Panc1 (cell line): ENCODE measurements around the gene TFF3. TPM values are rescaled to one million over a fixed set of nuclear protein-coding genes. Genes with fewer than 3 reads are reported as not detected.

Experiments used
- ATAC-seq: fragments of 200-7000 bp; cut with Tn5 transposase; 2 replicates; pipeline ENCODE4 v1.9.1; 2020; ENCODE audit warnings: mild to moderate bottlenecking, moderate library complexity
- BruUV-seq: library from RNA; stranded (reverse); fragments of 400-500 nt; replicated peaks from 2 replicates; lab custom pipeline; 2021; lab: Mats Ljungman, UMichigan
- CTCF ChIA-PET: fragments of 300-600 bp; sonication (Branson Sonifier 250); formaldehyde crosslinking; loops from one replicate; lab custom pipeline; 2022; ENCODE audit warnings: antibody characterized with exemption; lab: Charles Lee
- POLR2A ChIA-PET: fragments of 300-600 bp; sonication (Branson Sonifier 250); formaldehyde crosslinking; loops from one replicate; lab custom pipeline; 2022; ENCODE audit warnings: antibody characterized with exemption; lab: Charles Lee
- DNase-seq: peaks from one replicate; pipeline ENCODE4 v3.0.0-alpha.2; 2010; ENCODE audit warnings: low read depth, low spot score
- H3K27ac ChIP-seq: 2 replicates; pipeline ENCODE4 v1.5.1; 2011; ENCODE audit warnings: mild to moderate bottlenecking, low read length, inconsistent platforms
- H3K27me3 ChIP-seq: fragments of 200-500 bp; sonication (Bioruptor generic); 2 replicates; pipeline ENCODE4 v1.6.0; 2014; ENCODE audit warnings: low read length, inconsistent platforms; ENCODE audit not compliant: control insufficient read depth, insufficient read depth
- H3K36me3 ChIP-seq: fragments of 200-500 bp; sonication (Bioruptor generic); 2 replicates; pipeline ENCODE4 v1.5.1; 2014; ENCODE audit warnings: inconsistent platforms, mild to moderate bottlenecking, low read length, moderate library complexity; ENCODE audit not compliant: control insufficient read depth, insufficient read depth
- H3K4me1 ChIP-seq: 2 replicates; pipeline ENCODE4 v1.5.1; 2011; ENCODE audit warnings: inconsistent platforms, mild to moderate bottlenecking, low read length, moderate library complexity; ENCODE audit not compliant: control insufficient read depth, insufficient read depth
- H3K4me3 ChIP-seq, 2 experiments: 2 replicates each; pipeline ENCODE4 v1.5.1; 2011 to 2012; ENCODE audit warnings: low read depth in 2 of 2, low read length in 2 of 2, mild to moderate bottlenecking in 2 of 2, inconsistent platforms in 1 of 2, moderate library complexity in 1 of 2
- H3K9me3 ChIP-seq: fragments of 200-500 bp; sonication (Bioruptor generic); 2 replicates; pipeline ENCODE4 v1.5.1; 2014; ENCODE audit warnings: low read depth, mild to moderate bottlenecking, inconsistent platforms, low read length, moderate library complexity; ENCODE audit not compliant: control insufficient read depth, insufficient read depth
- CTCF ChIP-seq: fragments of 450-650 bp; IDR thresholded peaks from 2 replicates; pipeline ENCODE4 v1.5.1; 2017; ENCODE audit warnings: mild to moderate bottlenecking
- POLR2AphosphoS5 ChIP-seq: IDR thresholded peaks from 2 replicates; pipeline ENCODE4 v1.6.1; 2012; ENCODE audit warnings: mild to moderate bottlenecking, low read depth, low read length, moderate library complexity
- REST ChIP-seq, 2 experiments: IDR thresholded peaks; 2 replicates each; pipeline ENCODE4 v1.6.1; 2011 to 2012; ENCODE audit warnings: low read depth in 2 of 2, control low read depth in 1 of 2, low read length in 1 of 2, mild to moderate bottlenecking in 1 of 2, moderate library complexity in 1 of 2; ENCODE audit not compliant: insufficient read depth in 1 of 2
- SIN3A ChIP-seq: IDR thresholded peaks from 2 replicates; pipeline ENCODE4 v1.6.1; 2012; ENCODE audit warnings: low read depth, mild to moderate bottlenecking, low read length, moderate library complexity, borderline replicate concordance; ENCODE audit not compliant: insufficient read depth
- TCF7L2 ChIP-seq: IDR thresholded peaks from 2 replicates; pipeline ENCODE4 v1.6.1; 2011; ENCODE audit warnings: mild to moderate bottlenecking, low read depth, low read length, inconsistent platforms
- in situ Hi-C: cut with HindIII; loops from 2 replicates; pipeline ENCODE4 v1.10.0; 2016; ENCODE audit warnings: low sequenced_read_pairs, low pct_unique_long_range_greater_than_20kb
- intact Hi-C: fragments of 100-400 bp; cut with micrococcal nuclease; formaldehyde crosslinking; loops from one replicate; pipeline ENCODE4 v1.10.0; 2022; ENCODE audit not compliant: unreplicated experiment
- total RNA-seq: library from RNA; stranded (reverse); gene quantifications from one replicate; pipeline ENCODE4 v1.2.1, GENCODE V29; 2021; ENCODE audit not compliant: unreplicated experiment

TFF3 gene
- total RNA-seq, 1 experiment from 2014 or later: 8.9 TPM

- Histone ChIP-seq H3K9me3 (no peaks in the 10 kb centered on the region), H3K4me3 (no peak overlapping the region), H3K27ac (no peak overlapping the region), H3K4me1 (no peaks in the 10 kb centered on the region), H3K27me3 (no peaks in the 10 kb centered on the region), H3K36me3 (no peaks in the 10 kb centered on the region)
- ChIA-PET CTCF (interaction anchor here (0.6 kb wide), 1 partner anchor 168 kb away, joined by 3 read pairs; no protein-coding TSS in a partner anchor), POLR2A (no interaction called here)
- TF ChIP-seq SIN3A: no peak
- TF ChIP-seq TCF7L2: no peak
- no peak for TF ChIP-seq CTCF
- no peak for TF ChIP-seq REST (IDR thresholded peaks at IDR 0.05; ENCODE audit: insufficient read depth in 1 of 2, low read depth in 2 of 2, low read length in 1 of 2)
- TF ChIP-seq POLR2AphosphoS5: no peak
- in situ Hi-C loops: no loop called here
- intact Hi-C loops: no loop called here
- DNase-seq (no peak), ATAC-seq (no peak)
- BruUV-seq: no TSS peak
Observed at GRCh38 chr21:42299324-42300044, 15.7 kb downstream of the TFF3 start.

- Histone ChIP-seq H3K4me3 (no peak overlapping the region), H3K27ac (no peak overlapping the region), H3K27me3 (no peaks in the 10 kb centered on the region), H3K36me3 (no peaks in the 10 kb centered on the region), H3K4me1 (no peaks in the 10 kb centered on the region), H3K9me3 (no peaks in the 10 kb centered on the region)
- DNase-seq: no peak
- ChIA-PET CTCF (interaction anchor here (0.6 kb wide), 1 partner anchor 168 kb away, joined by 3 read pairs; no protein-coding TSS in a partner anchor), POLR2A (no interaction called here)
- no peak for ATAC-seq
- BruUV-seq: no TSS peak
- intact Hi-C loops: no loop called here
- TF ChIP-seq TCF7L2 (no peak), SIN3A (no peak), REST (IDR thresholded peaks at IDR 0.05; ENCODE audit: insufficient read depth in 1 of 2, low read depth in 2 of 2, low read length in 1 of 2) (no peak), CTCF (no peak), POLR2AphosphoS5 (no peak)
- in situ Hi-C loops: no loop called here
Observed at GRCh38 chr21:42298657-42299056, 16.6 kb downstream of the TFF3 start.
